ENCODE results near the gene LPCAT1. TPM values are rescaled to one million over a fixed set of nuclear protein-coding genes. Genes with fewer than 3 reads are reported as not detected.

The LPCAT1 gene
- total RNA-seq, 5 donors from 2014 or later (not counting 1 experiment from before 2014, with no cell fraction given) = 27.9 to 57.7 (median 50.3) TPM

GRCh38 chr5:1502046-1502736, 21.6 kb downstream of the LPCAT1 start:
- peaks cover 14% of the 10 kb centered on the region for H3K36me3 Mint-ChIP-seq
- 82% methylated on average over 22 of the region's 23 CpGs for WGBS (ENCODE audit: insufficient coverage)
- ChIA-PET POLR2A (interaction anchor here in 1 of 2 donors (1.3 kb wide), 1 partner anchor 22 kb away, joined by 3 read pairs; the partner anchor contains the start of gene LPCAT1), CTCF (no interaction called here)
- H3K9me3 Mint-ChIP-seq = no peaks in the 10 kb centered on the region
- H3K27ac Mint-ChIP-seq = peak overlapping the region in 1 of 2 donors; percentile 38
- no peak overlapping the region for H3K4me3 Mint-ChIP-seq
- no peak overlapping the region for H3K4me3 ChIP-seq (ENCODE audit: control insufficient read depth in 1 of 2, extremely low read depth in 1 of 2, low read length in 1 of 2)
- peak in 29 of 35 experiments; percentile 33 to 73 (median 53) for DNase-seq
- peak overlapping the region; percentile 54 for H3K27ac ChIP-seq (ENCODE audit: low read length)
- peak; percentile 10 to 56 (median 38) for ATAC-seq (replicated peaks in 1 of 4)
- no peaks in the 10 kb centered on the region for H3K27me3 Mint-ChIP-seq
- H3K27me3 ChIP-seq (replicated peaks in 1 of 2; ENCODE audit: control insufficient read depth in 2 of 2, extremely low read depth in 1 of 2, insufficient read depth in 2 of 2, low read length in 1 of 2) = no peaks in the 10 kb centered on the region
- H3K4me1 Mint-ChIP-seq = peaks cover 39 to 59% (median 47%) of the 10 kb centered on the region in 3 donors
- H3K36me3 ChIP-seq (ENCODE audit: control insufficient read depth in 2 of 2, extremely low read depth in 1 of 2, insufficient read depth in 1 of 2, low read length in 1 of 2) = peaks cover 4 to 29% of the 10 kb centered on the region in 2 donors
- H3K9me3 ChIP-seq = no peaks in the 10 kb centered on the region
- peaks cover 3 to 78% of the 10 kb centered on the region in 2 experiments for H3K4me1 ChIP-seq (ENCODE audit: control insufficient read depth in 1 of 2, extremely low read depth in 1 of 2, insufficient read depth in 2 of 2, low read length in 2 of 2)

GRCh38 chr5:1501372-1502045, 22.3 kb downstream of the LPCAT1 start:
- POLR2A ChIA-PET = no interaction called here
- no peak overlapping the region for H3K4me3 ChIP-seq (ENCODE audit: control insufficient read depth in 1 of 2, extremely low read depth in 1 of 2, low read length in 1 of 2)
- ATAC-seq (replicated peaks in 1 of 4) (peak in 2 of 4 experiments; percentile 6 to 30), DNase-seq (peak in 24 of 35 experiments; percentile 25 to 66 (median 40))
- H3K27ac ChIP-seq (ENCODE audit: low read length) = peak overlapping the region; percentile 54
- WGBS (ENCODE audit: insufficient coverage) = over 99% methylated on average over 22 of the region's 28 CpGs
- no peak overlapping the region for H3K4me3 Mint-ChIP-seq
- CTCF ChIA-PET = no interaction called here
- no peak overlapping the region for H3K27ac Mint-ChIP-seq
- no peaks in the 10 kb centered on the region for H3K9me3 Mint-ChIP-seq
- no peaks in the 10 kb centered on the region for H3K27me3 ChIP-seq (replicated peaks in 1 of 2; ENCODE audit: control insufficient read depth in 2 of 2, extremely low read depth in 1 of 2, insufficient read depth in 2 of 2, low read length in 1 of 2)
- H3K9me3 ChIP-seq = no peaks in the 10 kb centered on the region
- peaks cover 4 to 34% of the 10 kb centered on the region in 2 donors for H3K36me3 ChIP-seq (ENCODE audit: control insufficient read depth in 2 of 2, extremely low read depth in 1 of 2, insufficient read depth in 1 of 2, low read length in 1 of 2)
- H3K27me3 Mint-ChIP-seq = no peaks in the 10 kb centered on the region
- H3K4me1 ChIP-seq (ENCODE audit: control insufficient read depth in 1 of 2, extremely low read depth in 1 of 2, insufficient read depth in 2 of 2, low read length in 2 of 2) = peaks cover 3 to 78% of the 10 kb centered on the region in 2 experiments
- H3K36me3 Mint-ChIP-seq = peaks cover 15% of the 10 kb centered on the region
- peaks cover 34 to 60% (median 46%) of the 10 kb centered on the region in 3 donors for H3K4me1 Mint-ChIP-seq

GRCh38 chr5:1500411-1501091, 23.2 kb downstream of the LPCAT1 start:
- no peak overlapping the region for H3K4me3 ChIP-seq (ENCODE audit: control insufficient read depth in 1 of 2, extremely low read depth in 1 of 2, low read length in 1 of 2)
- Mint-ChIP-seq H3K4me1 (peaks cover 30 to 61% (median 46%) of the 10 kb centered on the region in 3 donors), H3K36me3 (peaks cover 15% of the 10 kb centered on the region), H3K27ac (no peak overlapping the region), H3K4me3 (no peak overlapping the region), H3K27me3 (no peaks in the 10 kb centered on the region), H3K9me3 (no peaks in the 10 kb centered on the region)
- H3K27ac ChIP-seq (ENCODE audit: low read length) = no peak overlapping the region
- ATAC-seq (replicated peaks in 1 of 4) (no peak), DNase-seq (no peak)
- H3K4me1 ChIP-seq (ENCODE audit: control insufficient read depth in 1 of 2, extremely low read depth in 1 of 2, insufficient read depth in 2 of 2, low read length in 2 of 2) = peaks cover 5 to 78% of the 10 kb centered on the region in 2 experiments
- no peaks in the 10 kb centered on the region for H3K9me3 ChIP-seq
- CTCF ChIA-PET = interaction anchor here in 1 of 2 donors (0.7 kb wide), 1 partner anchor 30 kb away, joined by 3 read pairs; no protein-coding TSS in a partner anchor
- POLR2A ChIA-PET = no interaction called here
- H3K36me3 ChIP-seq (ENCODE audit: control insufficient read depth in 2 of 2, extremely low read depth in 1 of 2, insufficient read depth in 1 of 2, low read length in 1 of 2) = peaks cover 4 to 34% of the 10 kb centered on the region in 2 donors
- H3K27me3 ChIP-seq (replicated peaks in 1 of 2; ENCODE audit: control insufficient read depth in 2 of 2, extremely low read depth in 1 of 2, insufficient read depth in 2 of 2, low read length in 1 of 2) = no peaks in the 10 kb centered on the region
- 95% methylated on average over 15 of the region's 16 CpGs for WGBS (ENCODE audit: insufficient coverage)

GRCh38 chr5:1499851-1500250, 23.9 kb downstream of the LPCAT1 start:
- Mint-ChIP-seq H3K27ac (no peak overlapping the region), H3K27me3 (no peaks in the 10 kb centered on the region), H3K36me3 (peaks cover 15% of the 10 kb centered on the region), H3K4me3 (no peak overlapping the region), H3K4me1 (peaks cover 36 to 64% (median 50%) of the 10 kb centered on the region in 3 donors), H3K9me3 (no peaks in the 10 kb centered on the region)
- no peak overlapping the region for H3K27ac ChIP-seq (ENCODE audit: low read length)
- H3K9me3 ChIP-seq = no peaks in the 10 kb centered on the region
- 97% methylated on average over 6 of the region's 10 CpGs for WGBS (ENCODE audit: insufficient coverage)
- ChIA-PET POLR2A (no interaction called here), CTCF (interaction anchor here in 1 of 2 donors (0.6 kb wide), 1 partner anchor 71 kb away, joined by 14 read pairs; no protein-coding TSS in a partner anchor)
- DNase-seq (no peak), ATAC-seq (replicated peaks in 1 of 4) (no peak)
- peaks cover 8 to 80% of the 10 kb centered on the region in 2 experiments for H3K4me1 ChIP-seq (ENCODE audit: control insufficient read depth in 1 of 2, extremely low read depth in 1 of 2, insufficient read depth in 2 of 2, low read length in 2 of 2)
- no peak overlapping the region for H3K4me3 ChIP-seq (ENCODE audit: control insufficient read depth in 1 of 2, extremely low read depth in 1 of 2, low read length in 1 of 2)
- peaks cover 4 to 34% of the 10 kb centered on the region in 2 donors for H3K36me3 ChIP-seq (ENCODE audit: control insufficient read depth in 2 of 2, extremely low read depth in 1 of 2, insufficient read depth in 1 of 2, low read length in 1 of 2)
- H3K27me3 ChIP-seq (replicated peaks in 1 of 2; ENCODE audit: control insufficient read depth in 2 of 2, extremely low read depth in 1 of 2, insufficient read depth in 2 of 2, low read length in 1 of 2) = no peaks in the 10 kb centered on the region

- Mint-ChIP-seq H3K27me3 (no peaks in the 10 kb centered on the region), H3K4me1 (peaks cover 28 to 59% (median 44%) of the 10 kb centered on the region in 3 donors), H3K4me3 (no peak overlapping the region), H3K27ac (no peak overlapping the region), H3K36me3 (peaks cover 17% of the 10 kb centered on the region), H3K9me3 (no peaks in the 10 kb centered on the region)
- WGBS (ENCODE audit: insufficient coverage) = 92% methylated on average over 13 of the region's 17 CpGs
- Histone ChIP-seq H3K27me3 (replicated peaks in 1 of 2; ENCODE audit: control insufficient read depth in 2 of 2, extremely low read depth in 1 of 2, insufficient read depth in 2 of 2, low read length in 1 of 2) (no peaks in the 10 kb centered on the region), H3K36me3 (ENCODE audit: control insufficient read depth in 2 of 2, extremely low read depth in 1 of 2, insufficient read depth in 1 of 2, low read length in 1 of 2) (peaks cover 4 to 40% of the 10 kb centered on the region in 2 donors), H3K27ac (ENCODE audit: low read length) (no peak overlapping the region), H3K4me1 (ENCODE audit: control insufficient read depth in 1 of 2, extremely low read depth in 1 of 2, insufficient read depth in 2 of 2, low read length in 2 of 2) (peaks cover 8 to 82% of the 10 kb centered on the region in 2 experiments), H3K4me3 (ENCODE audit: control insufficient read depth in 1 of 2, extremely low read depth in 1 of 2, low read length in 1 of 2) (no peak overlapping the region), H3K9me3 (no peaks in the 10 kb centered on the region)
- no peak for DNase-seq
- ATAC-seq (replicated peaks in 1 of 4) = no peak
- ChIA-PET CTCF (interaction anchor here in 1 of 2 donors (0.6 kb wide), 1 partner anchor 73 kb away, joined by 14 read pairs; no protein-coding TSS in a partner anchor), POLR2A (no interaction called here)
These were observed 24.9 kb downstream of the LPCAT1 start for GRCh38 chr5:1498623-1499416.

Data from T-cell (primary cell).